Activated naive CD4-positive, alpha-beta T cell treated with anti-CD3 and anti-CD28 coated beads, Interleukin-2, amount 50 U/mL, for 16 hours (primary cell): Measurements from ENCODE around the gene GPT2.
A peak's percentile ranks its signal among the peaks of the same experiment; 100 is the strongest.

ENCODE experiments used
- DNase-seq: peaks from one replicate; pipeline ENCODE4 v3.0.0-alpha.2; 2020

The GPT2 gene

DNA sequence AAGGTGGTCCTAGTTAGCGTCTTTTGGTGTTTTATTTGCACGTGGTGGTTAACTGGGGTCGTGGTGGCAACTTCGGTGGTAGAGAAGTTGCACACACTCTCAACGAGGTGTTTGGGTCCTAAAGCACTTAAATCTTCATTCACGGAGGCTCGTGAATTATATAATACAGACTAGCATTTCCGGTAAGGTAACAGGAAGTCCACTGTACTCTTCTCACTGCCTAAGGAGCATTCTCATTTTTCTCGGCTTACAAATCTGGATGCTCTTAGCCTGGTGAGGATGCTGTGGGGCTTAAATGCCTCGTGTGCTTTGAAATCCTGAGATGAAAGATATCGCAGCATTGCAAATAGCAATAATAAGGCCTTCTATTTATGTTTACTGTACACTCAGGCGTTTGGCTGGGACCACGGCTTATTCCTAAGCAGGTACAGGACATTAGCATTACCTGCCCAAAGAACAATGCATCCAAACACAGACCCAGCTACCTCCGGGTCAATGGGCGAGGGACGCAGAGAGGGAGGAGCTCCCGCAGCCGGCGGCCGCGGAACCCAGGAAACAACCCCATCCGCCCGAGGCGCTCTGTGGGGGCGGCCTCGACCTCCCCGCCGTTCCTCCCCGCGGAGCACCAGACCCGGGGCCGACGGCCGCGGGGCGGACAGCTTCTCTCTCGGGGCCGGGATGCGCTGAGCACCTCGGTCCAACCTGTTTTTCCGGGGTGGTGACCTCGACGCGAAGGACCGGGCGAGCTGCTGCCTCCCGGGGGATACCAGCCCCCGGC lies 88.5 kb downstream of the GPT2 start:
- DNase-seq, result peak; percentile 49

DNA sequence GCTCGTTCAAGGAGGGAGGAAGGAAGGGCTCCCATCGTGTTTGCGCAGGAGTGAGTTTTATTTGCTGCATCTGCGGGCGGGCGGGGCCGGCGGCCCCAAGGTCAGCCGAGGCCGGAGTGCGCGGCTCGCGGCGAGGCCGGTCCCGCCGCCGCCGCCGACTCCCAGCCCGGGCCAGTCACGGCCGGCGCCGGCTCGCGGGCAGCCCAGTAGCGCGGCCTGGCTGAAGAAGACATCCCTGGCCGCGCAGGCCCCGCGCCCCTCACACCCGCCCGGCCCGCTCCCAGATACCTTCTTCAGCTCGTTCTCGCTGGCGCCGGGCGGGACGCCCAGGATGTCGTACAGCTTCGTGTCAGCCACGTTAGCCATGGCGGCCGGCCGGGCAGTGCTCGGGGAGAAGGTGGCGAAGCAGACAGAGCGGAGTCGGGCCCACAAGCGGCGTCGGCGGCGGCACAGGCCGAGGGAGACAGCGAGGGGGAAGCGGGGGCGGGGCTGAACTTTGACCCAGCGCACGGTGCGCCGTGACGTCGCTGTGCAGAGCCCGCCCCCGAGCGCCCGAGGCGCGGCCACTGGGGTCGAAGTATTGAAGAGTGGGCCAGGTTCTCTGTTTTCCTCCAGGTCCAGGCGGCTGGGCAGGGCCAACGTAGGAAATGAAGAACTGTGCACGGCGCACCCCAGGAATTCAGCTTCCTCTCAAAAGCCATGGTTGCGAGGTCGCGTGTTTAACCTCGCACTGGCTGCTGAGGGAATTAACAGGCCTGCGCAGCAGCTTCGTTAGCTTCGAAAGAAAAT lies 89.2 kb downstream of the GPT2 start, which contains the start of gene DNAJA2:
TSS of gene DNAJA2 (minus strand) at position 468 of the 789 bp plus-strand sequence. CDS start at position 366, 102 bp downstream.
- peak; percentile 95 for DNase-seq

- DNase-seq, result no peak
Observed at GRCh38 chr16:46973996-46974324, 89.8 kb downstream of the GPT2 start.

GRCh38 chr16:46974352-46974751 lies 90.2 kb downstream of the GPT2 start:
- DNase-seq, result peak; percentile 17

DNA sequence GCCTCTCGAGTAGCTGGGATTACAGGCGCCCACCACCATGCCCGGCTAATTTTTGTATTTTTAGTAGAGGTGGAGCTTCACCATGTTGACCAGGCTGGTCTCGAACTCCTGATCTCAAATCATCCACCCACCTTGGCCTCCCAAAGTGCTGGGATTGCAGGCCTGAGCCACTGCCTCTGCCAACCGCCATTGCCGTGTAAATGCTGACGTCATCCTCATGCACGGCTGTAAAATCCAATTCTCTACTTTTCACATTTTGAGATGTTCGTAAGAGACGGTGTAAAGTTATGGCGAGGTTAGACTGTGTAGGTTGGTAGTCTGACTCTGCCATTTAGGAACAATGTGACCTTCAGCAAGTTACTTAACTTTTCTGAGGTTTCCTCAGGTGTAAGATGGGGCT lies 91.0 kb downstream of the GPT2 start:
- no peak for DNase-seq

DNA sequence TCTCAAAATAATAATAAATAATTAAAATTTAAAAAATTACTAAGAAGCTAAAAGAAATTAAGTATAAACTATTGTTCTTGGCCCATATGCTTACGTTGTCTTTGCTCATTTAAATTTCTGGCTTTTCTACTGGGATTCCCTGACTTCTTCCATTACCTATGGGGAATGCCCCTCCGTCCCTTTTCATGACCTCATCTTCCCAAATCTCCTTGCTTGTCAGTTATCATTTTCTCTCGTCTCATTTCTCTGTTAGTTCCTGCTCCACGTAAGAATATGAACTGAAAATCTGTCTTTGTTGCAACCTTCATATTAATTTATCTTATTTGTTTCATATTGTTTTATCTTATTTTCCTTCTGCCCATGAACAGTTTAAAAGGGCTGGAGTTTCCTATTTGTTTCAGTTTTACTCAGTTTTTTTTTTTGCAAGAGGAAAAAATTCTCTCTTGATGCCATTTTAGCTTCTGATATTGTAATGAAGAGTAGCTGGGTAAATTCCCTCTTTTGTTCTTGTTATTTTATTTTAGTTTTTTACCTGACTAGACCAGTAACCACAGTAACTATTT lies 91.8 kb downstream of the GPT2 start:
- DNase-seq, result no peak

- no peak for DNase-seq
Observed at GRCh38 chr16:46976550-46976949, 92.4 kb downstream of the GPT2 start.
